ENCODE data around the gene ZNF80.
"Not testable (repeated sequence)": the region's sequence is repeated elsewhere in the genome, so short reads cannot be mapped to it uniquely, and the experiment has no call there.

ZNF80 gene

DNA sequence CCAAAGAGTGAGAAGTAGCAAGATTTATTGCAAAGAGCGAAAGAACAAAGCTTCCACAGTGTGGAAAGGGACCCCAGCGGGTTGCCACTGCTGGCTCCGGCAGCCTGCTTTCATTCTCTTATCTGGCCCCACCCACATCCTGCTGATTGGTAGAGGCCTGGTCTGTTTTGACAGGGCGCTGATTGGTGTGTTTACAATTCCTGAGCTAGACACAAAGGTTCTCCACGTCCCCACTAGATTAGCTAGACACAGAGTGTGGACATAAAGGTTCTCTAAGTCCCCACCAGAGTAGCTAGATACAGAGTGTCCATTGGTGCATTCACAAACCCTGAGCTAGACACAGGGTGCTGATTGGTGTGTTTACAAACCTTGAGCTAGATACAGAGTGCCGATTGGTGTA lies at the start of gene ZNF80:
TSS of gene ZNF80 (minus strand) at position 101 of the 400 bp plus-strand sequence. CDS start 504 bp downstream, outside the sequence.
- not testable (repeated sequence) for DNase-seq

- no peak for DNase-seq
Observed at GRCh38 chr3:114286266-114286665, 48.9 kb upstream of the ZNF80 start.

- DNase-seq = no peak
Observed at GRCh38 chr3:114285648-114286230, 48.4 kb upstream of the ZNF80 start.

- no peak for DNase-seq
Observed at GRCh38 chr3:114284644-114285043, 47.3 kb upstream of the ZNF80 start.

GRCh38 chr3:114276856-114277255 lies 39.5 kb upstream of the ZNF80 start:
- DNase-seq = not testable (repeated sequence)

DNA sequence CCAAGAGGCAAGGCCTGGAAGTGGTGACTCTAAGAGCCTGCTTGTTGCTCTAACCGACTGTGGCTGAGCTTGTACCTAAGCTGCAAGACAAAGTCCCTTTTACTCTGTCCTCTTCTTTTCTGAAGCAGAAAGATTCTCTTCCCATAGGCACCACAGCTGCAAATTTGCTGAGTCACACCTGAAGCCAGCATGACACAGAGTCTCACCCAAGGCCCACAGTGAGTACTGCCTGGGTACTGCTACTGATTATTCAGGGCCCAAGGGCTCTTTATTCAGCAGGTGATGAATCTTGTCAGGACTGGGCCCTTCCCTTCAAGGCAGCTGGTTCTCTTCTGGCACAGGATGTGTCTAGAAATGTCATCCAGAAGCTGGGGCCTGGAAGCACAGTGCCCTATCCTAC lies 37.6 kb upstream of the ZNF80 start:
- no peak for DNase-seq

DNA sequence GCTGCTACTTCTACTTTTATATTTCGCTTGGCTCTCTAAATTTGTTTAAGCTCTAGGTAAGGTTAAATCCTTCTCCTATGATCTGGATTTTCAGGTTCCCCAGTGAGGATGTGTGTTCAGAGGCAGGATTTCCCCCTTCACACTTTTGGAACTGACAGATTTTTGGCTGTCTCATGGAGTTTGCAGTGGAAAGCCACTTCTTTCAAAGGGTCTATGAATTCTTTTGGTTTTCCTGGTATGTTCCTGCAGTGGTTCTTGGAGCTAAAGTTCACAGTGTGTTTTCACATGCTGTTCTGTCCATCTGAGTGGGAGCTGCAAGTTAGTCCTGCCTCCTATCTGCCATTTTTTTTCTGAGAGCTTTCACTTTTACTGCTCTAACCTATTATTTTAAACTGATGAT lies 34.9 kb upstream of the ZNF80 start:
- DNase-seq = no peak

DNA sequence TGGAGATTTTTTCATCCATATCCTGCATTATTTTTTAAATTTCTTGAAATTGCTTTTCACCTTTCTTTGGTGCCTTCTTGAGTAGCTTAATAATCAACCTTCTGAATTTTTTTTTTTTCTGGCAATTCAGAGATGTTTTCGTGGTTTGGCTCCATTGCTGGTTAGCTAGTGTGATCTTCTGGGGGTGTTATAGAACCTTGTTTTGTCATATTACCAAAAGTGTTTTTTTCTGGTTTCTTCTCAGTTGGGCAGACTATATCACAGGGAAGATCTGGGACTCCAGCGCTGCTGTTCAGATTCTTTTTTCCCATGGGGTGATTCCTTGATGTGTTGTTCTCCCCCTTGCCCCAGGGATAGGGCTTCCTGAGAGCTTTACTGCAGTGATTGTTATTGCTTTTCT lies 32.6 kb upstream of the ZNF80 start:
- DNase-seq = no peak

- no peak for DNase-seq
Observed at GRCh38 chr3:114260152-114260551, 22.8 kb upstream of the ZNF80 start.

GRCh38 chr3:114259566-114259965 lies 22.2 kb upstream of the ZNF80 start:
- DNase-seq = no peak

GRCh38 chr3:114253505-114253904 lies 16.1 kb upstream of the ZNF80 start:
- no peak for DNase-seq

GRCh38 chr3:114252954-114253353 lies 15.6 kb upstream of the ZNF80 start:
- no peak for DNase-seq

GRCh38 chr3:114242947-114243346 lies 5.6 kb upstream of the ZNF80 start:
- no peak for DNase-seq

- no peak for DNase-seq
Observed at GRCh38 chr3:114241262-114241661, 3.9 kb upstream of the ZNF80 start.

- not testable (repeated sequence) for DNase-seq
Observed at GRCh38 chr3:114238146-114238785, 888 bp upstream of the ZNF80 start.

DNA sequence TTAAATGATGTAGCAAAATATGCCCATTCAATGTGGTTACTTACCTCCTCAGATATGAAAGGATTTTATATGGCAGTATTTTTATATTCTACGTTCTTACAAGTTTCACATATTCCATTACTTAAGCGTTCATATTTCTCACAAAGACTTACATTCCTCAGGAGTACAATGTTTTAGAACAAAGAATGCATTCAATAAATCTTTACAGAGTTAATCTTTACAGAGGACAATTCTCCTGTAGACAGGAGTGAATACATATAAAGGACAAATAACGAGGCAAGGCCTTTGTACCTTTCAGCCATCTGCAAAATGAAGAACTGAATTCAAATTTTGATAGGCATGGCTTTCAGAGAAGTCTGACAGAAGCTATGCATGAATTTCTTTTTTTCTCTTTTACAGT lies 1.9 kb downstream of the ZNF80 start:
- no peak for DNase-seq

GRCh38 chr3:114234745-114235144 lies 2.6 kb downstream of the ZNF80 start:
- DNase-seq = no peak

- no peak for DNase-seq
Observed at GRCh38 chr3:114231616-114232015, 5.8 kb downstream of the ZNF80 start.

DNA sequence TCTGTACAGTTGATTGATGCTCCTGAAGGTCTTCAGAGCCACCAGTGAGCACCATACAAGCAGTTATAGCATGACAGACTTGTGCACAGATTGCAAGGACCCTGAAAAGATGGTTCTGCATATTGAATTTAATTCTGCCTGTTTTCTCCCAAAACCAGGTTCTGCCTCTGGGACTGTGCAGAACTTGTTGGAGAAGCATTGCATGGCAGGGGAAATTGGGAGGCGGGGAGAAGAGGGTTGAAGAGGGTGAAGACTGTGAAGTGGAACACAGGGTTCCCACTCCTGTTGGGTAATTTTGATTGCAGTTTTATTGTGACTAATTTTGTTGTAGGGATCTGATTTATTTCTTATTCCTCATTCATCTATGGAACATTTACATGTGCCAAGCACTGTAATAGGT lies 10.3 kb downstream of the ZNF80 start:
- DNase-seq = no peak

DNA sequence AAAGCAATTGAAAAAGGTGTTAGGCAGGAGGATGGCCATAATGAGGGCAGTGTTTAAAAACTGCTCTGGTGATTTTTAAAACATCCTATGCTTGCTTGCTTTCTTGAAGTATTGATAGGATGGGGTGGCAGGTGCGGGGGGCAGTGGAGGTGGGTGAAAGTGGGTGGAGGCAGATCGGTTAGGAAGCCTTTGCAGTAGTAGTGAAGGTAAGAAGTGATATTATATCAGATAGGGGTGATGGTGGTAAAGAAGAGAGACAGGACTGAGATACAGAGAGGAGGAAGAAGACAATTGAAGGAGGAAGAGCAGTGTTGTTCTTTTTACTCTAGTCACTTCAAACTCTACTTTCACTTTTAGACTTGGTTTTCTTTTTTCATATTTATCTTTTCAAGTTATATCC lies 11.1 kb downstream of the ZNF80 start:
- DNase-seq = no peak

DNA sequence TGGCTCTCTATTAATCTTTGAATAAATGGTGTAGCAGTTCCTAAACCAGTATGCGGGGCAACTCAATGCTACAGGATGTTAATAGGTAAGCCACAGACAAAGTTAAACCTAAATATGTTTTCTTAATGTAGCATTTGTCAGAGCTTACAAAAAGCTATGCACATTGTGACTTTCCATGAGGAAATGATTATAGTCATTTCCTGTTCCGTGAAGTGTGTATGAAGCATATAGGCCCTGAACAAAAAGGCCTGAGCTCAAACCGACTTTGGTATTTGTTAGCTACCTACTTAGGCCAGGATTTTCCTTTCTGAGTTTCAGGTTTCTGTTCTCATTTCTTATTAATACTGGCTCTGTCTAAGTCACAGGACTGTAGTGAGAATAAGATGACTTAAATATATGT lies 14.2 kb downstream of the ZNF80 start:
- DNase-seq = no peak

GRCh38 chr3:114221881-114222264 lies 15.5 kb downstream of the ZNF80 start:
- DNase-seq = no peak

GRCh38 chr3:114221165-114221880 lies 16.1 kb downstream of the ZNF80 start:
- DNase-seq = no peak

- no peak for DNase-seq
Observed at GRCh38 chr3:114219741-114220140, 17.6 kb downstream of the ZNF80 start.

Measured in NCI-H526 (cell line).